CMK (cell line): ENCODE results near the gene TPSAB1.
"Not testable (repeated sequence)": the region's sequence is repeated elsewhere in the genome, so short reads cannot be mapped to it uniquely, and the experiment has no call there.

Experiments
- DNase-seq: peaks from one replicate; pipeline ENCODE4 v3.0.0-alpha.2; 2010; ENCODE audit warnings: low read depth

TPSAB1 gene

DNA sequence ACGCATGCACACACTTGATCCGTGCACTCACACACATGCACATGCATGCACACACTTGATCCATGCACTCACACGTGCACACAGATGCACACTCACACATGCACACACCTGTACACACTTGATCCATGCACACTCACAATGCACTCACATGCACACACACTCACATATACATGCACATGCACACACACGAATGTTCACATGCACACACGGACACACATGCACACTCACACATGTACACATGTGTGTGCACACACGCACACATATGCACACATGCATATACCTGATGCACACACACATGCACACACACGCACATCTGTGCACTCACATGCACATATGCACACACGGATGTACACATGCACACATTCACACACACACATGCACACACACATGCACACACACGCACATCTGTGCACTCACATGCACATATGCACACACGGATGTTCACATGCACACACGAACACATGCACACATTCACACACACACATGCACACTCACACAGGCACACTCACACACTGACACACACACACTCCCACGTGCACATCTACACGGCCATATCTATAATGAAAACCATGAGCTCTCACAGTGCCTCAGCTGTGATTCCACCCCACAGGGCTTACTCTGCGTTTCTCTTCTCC, 7.5 kb downstream of the TPSAB1 start:
- DNase-seq = not testable (repeated sequence)

DNA sequence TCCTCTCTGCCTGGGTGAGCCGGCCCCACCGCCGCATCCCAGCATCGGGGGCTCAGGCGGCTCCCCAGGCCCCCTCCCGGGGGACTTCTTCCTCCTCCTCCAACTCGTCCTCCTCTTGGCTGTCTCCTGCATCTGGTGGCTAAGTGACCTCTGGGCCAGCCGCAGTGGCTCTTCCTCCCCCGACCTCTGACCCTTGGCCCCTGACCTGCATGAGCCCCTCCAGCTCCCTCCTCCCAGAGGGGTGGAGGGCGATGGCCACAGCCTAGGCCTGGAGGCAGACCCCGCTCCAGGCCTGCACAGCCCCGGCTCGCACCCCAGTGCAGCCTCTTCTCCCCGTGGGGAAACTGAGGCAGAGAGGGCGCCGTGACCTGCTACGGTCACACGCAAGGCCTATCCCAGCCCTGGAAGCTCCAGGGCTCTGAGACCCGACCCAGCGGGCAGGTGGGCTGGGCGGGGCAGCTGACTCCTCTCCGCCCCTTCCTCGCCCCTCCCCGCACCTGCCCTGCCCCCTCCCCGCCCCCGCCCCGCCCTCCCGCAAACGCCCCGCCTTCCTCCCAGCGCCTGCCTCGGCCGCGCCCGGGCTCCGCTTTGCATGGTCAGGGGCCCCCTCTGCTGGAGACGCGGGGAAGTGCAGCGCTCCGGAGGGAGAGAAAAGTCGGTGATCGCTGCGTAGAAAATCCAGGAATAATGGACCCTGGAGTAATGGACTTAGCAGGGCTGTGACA, 8.7 kb downstream of the TPSAB1 start:
- not testable (repeated sequence) for DNase-seq

DNA sequence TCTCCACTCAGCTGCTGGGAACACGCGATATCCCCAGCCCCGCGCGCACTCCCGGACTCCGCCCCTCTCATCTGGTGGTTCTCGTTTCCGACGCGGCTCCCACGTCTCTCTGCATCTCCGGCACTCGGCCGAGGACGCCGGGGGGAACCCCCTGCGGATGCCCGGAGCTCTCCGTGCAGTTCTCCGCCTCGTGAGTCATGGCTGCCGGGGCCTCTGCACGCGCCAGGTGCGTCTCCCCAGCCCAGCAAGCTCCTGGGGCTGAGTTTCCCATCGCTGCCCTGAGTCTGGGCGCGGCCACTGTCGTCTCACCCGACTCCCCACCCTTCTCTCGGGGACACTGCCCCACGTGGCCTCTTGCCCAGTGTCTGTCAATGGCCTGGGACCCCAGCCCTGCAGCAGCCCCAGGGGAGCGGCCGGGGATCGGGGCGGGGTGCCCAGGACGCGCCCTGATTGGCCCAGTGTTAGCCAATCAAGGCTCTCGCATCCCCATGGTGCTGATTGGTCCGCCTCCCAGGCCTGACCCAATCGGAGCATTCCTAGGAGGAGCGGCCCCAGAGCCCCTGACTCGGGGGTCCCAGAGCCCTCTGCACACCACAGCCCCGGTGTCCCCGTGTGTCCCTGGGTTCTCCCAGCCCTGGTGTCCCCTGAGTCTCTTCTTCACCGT, 13.3 kb downstream of the TPSAB1 start:
- DNase-seq = not testable (repeated sequence)

DNA sequence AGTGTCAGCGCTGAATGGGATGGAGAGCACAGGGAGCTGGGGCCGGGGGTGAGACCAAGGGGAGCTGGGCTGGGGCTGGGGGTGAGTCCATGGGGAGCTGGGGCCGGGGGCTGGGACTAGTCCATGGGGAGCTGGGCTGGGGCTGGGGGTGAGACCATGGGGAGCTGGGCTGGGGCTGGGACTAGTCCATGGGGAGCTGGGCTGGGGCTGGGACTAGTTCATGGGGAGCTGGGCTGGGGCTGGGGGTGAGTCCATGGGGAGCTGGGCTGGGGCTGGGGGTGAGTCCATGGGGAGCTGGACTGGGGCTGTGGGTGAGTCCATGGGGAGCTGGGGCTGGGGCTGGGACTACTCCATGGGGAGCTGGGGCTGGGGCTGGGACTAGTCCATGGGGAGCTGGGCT, 14.3 kb downstream of the TPSAB1 start:
- DNase-seq = not testable (repeated sequence)

DNA sequence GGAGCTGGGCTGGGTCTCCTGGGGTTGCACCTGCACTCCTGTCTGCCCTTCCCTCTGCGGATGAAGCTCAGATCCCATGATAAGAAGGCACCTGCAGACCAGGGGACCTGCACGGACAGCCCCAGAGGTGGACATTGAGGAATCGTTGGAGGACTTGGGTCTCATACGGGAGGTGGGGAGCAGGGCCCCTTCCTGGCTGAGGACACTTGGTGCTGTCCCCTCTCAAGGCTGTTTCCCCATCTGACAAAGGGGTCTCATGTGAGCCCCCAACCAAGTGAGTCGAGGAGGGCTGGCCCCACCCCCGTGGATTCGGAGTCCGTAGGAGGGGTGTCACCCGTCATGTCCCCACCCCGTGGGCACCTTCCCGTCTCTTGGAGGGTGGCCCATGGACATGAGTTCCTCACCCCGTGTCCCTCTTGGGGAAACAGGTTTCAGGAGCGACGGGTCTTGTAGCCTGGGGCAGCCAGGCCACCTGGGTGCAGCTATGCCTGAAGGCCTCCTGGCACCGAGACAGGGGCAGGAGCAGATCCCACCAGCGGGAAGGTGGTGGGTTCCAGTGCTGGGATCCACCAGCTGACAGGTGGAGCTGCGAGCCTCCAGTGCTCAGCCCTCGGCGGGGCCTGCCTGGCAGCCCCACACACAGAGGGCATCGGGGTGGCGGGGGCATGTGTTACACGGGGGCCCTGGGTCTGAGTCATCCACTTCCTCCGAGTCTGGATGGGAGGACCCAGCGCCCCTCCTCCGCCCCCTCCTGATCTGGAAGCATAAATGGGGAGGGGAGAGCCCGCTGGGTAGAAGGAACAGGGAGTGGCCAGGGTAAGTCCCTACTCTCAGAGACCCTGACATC, 15.0 kb downstream of the TPSAB1 start, which contains the start of gene TPSD1:
Gene TPSD1 (plus strand): TSS at position 794 of the 847 bp plus-strand sequence. CDS start 212 bp downstream, outside the sequence.
- DNase-seq = not testable (repeated sequence)

DNA sequence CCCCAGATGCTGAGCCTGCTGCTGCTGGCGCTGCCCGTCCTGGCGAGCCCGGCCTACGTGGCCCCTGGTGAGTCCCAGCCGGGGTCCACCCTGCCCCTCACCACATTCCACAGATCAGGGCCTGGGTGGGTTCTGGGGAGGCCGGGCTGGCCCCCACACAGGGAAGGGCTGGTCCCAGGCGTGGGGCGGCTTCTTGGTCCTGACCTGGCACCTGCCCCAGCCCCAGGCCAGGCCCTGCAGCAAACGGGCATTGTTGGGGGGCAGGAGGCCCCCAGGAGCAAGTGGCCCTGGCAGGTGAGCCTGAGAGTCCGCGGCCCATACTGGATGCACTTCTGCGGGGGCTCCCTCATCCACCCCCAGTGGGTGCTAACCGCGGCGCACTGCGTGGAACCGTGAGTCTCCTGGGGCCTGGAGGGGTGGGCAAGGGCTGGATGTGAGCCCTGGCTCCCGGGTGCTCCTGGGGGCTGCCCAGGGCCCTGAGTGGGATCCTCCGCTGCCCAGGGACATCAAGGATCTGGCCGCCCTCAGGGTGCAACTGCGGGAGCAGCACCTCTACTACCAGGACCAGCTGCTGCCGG, 15.9 kb downstream of the TPSAB1 start:
- not testable (repeated sequence) for DNase-seq

DNA sequence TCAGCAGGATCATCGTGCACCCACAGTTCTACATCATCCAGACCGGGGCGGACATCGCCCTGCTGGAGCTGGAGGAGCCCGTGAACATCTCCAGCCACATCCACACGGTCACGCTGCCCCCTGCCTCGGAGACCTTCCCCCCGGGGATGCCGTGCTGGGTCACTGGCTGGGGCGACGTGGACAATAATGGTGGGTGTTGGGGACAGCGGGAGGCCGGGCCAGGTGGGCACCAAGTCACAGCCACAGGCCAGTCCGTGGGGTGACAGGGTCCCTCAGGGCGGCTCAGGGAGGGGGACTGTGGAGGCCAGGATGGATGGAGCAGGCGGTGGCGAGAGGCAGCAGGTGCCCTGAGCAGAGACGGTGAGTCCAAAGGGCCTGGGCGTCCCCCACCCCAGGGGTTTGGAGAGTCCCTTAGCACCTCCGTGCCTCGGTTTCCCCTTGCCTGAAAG, 16.4 kb downstream of the TPSAB1 start:
- DNase-seq = no peak

DNA sequence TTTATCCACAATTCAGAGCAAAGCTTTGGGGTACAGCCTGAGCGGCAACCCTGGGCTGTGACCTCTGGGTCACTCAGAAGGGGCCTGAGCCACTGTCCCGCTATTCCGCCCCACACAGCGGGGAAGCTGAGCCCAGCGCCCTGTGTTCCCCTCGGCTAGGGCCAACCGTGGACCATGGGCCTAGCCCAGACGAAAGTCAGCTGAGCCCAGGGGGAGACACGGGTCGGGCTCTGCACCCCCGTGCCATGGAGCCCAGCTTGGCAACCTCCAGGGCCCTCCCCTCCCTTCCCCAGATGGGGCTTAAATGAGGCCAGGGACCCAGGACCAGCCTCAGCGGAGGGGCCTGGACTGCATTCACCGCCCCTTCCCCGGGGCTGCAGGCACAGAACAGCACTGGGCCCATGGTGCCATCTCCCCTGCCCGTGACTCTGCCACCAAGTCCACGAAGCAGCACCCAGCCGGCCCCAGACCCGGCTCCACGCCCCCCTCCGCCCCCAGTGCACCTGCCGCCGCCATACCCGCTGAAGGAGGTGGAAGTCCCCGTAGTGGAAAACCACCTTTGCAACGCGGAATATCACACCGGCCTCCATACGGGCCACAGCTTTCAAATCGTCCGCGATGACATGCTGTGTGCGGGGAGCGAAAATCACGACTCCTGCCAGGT, 17.2 kb downstream of the TPSAB1 start:
- no peak for DNase-seq

DNA sequence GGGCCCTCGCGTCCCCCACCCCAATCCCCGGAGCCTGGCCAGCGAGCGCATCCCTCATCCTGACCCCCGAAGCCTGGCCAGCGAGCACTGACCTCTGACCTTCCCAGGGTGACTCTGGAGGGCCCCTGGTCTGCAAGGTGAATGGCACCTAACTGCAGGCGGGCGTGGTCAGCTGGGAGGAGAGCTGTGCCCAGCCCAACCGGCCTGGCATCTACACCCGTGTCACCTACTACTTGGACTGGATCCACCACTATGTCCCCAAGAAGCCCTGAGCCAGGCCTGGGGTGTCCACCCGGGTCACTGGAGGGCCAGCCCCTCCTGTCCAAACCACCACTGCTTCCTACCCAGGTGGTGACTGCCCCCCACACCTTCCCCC, 17.7 kb downstream of the TPSAB1 start:
- DNase-seq = no peak

DNA sequence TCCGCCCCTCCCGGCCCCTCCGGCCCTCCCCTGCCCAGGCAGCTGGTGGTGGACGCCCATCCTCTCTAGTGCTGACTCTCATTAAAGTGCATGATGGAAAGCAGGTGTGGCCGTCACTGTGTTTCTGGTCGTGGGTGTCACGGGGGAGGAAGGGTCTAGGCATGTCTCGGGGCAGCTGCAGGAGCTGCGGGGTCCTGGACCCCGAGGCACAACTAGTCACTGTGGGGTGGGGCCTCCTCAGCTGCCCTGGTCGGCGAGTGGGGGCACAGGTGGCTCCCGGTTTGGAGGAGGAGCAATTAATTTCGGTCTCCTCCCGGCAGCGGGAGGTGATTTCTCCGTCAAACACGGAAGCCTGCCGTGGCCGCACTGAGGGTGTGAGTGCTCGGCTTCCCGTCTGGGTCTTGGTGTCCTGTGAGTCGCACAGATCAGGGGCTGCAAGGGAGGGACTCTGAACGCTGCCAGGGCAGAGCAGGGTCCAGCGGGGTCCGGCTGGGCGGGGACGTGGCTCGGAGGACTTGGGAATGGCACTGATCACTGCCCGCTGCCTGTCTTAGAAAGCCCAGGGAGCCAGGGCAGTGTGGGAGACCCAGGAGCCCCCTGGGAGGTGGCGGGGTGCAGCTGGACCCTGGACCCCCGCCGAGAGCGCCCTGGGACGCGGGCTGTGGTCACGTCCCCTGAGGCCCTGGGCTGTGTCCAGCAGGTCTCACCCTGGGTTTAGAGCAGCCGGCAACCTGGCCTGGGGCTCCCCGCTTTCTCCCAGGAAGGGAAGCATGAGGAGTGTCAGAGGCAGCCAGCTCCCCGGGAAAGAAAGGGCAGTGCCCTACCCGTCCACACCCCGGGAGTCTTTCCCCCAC, 18.6 kb downstream of the TPSAB1 start:
- DNase-seq = no peak

DNA sequence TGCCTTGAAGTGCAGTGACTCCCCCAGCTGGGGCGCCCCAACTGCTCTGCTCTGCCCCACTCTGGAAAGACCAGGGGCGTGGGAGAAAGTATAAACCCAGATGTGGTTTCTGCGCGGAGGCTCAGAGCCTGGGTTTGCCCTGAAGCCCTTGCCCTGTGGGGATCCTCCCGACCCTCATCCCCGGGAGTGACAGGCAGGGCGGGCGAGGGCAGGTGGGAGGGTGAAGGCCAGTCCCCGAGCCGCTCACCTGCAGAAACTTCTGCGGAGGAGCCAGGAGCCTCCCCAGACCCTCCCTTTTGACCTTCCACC, 19.2 kb downstream of the TPSAB1 start:
- no peak for DNase-seq

DNA sequence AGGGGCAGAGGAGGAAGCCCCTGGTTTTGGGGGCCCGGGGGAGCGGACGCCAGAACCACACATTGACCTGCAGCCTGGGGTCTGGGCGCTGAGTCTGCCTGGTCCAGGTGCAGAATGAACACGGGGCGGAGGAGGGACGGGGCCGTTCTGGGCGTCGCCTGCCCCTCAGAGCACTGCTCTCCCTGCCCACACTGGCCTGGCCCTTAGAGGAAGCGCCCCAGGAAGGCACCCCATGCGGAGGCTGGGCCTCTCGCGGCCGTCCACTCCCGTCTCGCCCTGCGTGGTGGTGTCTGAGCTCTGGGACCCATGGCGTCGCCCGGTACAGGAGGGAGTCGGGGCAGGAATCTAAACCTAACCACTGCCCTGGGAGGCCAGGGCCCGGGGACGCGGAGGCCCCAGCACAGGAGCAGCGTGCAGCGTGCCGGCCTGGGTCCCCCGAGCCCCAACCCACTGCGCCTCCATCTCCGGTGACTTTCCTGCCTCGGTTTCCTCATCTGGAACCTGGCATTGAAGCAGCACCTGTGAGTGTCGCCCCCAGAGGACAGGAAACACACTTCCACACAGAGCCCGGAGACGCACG, 19.7 kb downstream of the TPSAB1 start:
- no peak for DNase-seq

DNA sequence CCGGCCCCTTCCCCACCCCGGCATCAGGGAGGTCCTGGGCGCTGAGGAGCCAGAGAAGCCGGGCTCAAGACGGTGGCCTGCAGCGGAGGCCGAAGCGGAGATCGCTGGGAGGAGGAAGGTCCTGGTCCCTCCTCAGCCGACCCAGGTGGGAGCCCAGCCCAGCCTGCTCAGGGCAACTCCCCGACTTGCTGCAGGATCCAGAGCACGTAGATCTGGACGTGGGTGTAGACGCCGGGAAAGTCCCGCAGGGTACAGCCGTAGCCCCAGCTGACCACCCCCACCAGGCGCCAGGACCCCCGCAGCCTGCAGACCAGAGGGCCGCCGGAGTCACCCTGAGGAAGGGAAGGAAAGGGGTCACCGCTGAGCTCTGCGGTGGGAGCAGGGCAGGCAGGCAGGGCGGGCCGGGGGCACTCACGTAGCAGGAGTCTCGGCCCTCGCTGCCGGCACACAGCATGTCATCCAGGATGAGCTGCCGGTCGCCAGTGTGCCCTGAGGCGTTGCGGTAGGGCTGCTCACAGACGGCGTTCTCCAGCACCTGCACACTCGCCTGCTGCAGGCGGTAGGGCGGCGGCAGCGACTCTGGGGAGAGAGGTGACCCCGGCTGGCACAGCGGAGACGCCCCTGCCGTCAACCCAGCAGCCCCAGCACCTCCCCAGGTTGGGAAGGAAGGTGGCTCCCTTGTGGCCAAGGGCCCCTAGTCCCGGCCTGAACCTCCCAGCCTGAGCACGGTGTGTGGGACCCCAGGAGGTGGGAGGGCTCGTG, 20.8 kb downstream of the TPSAB1 start:
- no peak for DNase-seq

DNA sequence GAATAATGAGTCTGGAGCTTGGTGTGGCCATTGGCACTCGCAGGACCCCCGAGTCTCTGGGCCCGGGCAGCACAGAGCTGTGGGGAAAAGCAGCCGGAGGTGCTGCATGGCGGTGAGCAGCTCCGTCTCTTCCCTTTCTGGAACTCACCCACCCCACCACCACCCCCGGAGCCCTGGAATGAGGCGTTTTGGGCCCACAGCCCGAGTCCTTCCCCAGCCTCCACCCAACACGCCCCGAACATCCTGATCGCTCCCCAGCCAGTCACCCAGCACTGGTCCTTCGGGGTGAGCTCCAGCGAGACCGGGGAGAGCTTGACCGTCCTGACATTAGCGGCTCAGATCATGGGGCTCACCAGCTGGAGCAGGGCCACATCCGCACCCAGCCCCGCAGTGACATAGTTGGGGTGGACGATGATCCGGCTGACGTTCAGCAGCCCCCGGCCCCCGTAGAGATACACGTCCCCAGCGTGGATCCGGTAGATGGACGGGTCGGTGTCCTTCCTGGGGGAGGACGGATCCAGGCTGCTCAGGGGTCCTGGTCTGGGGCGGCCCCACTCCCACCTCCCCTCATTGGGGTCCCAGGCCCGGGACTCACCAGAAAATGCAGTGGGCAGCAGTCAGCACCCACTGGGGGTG, 21.8 kb downstream of the TPSAB1 start:
- no peak for DNase-seq

DNA sequence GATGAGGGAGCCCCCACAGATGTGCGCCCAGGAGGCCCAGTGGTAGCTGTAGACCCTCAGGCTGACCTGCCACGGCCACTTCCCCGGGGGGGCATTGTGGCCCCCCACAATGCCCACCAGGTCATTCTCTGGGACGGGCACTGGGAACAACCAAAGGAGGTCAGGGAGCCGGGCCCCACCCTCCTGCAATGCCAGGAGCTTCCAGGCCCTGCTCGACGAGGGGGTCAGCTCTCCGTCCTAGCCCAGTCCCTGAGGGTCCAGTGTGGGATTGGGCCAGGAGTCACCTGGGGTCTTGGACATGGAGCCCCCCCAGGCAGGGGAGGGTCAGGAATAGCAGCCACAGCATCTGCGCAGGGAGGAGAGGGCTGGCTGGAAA, 22.3 kb downstream of the TPSAB1 start:
- no peak for DNase-seq

DNA sequence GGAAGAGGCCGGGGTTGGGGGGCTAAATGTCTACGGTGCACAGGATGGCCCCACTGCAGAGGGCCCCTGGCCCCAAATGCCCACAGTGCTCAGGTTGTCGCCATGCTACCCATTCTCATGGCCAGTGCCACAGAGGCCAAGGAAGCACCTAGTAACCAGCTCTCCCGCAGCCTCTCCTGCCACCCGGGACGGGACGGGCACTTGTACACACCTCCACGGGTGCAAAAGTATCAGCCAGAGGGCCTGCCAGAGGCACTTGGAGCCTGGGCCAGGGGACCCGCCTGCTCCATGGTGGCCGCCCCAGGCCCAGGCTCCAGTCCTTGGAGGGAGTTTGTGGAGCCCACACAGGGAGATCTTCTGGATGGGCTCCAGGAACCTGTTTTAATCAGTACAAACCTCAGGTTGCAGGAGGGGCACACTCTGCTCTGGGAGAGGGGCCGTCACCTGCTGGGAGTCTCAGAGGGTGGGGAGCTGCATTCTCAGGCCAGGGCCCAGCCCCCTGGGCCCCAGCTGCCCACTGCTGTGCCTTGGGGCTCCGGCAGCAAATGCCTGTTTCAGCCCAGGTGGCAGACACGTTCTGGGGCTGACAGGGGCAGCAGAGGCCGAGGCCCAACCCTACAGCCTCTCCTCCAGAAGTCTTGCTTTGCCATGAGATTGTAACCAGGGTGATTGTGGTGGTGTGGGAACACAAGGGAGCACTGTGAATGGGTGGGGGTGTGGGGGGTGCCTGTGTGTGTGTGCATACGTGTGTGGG, 23.3 kb downstream of the TPSAB1 start:
- DNase-seq = no peak

DNA sequence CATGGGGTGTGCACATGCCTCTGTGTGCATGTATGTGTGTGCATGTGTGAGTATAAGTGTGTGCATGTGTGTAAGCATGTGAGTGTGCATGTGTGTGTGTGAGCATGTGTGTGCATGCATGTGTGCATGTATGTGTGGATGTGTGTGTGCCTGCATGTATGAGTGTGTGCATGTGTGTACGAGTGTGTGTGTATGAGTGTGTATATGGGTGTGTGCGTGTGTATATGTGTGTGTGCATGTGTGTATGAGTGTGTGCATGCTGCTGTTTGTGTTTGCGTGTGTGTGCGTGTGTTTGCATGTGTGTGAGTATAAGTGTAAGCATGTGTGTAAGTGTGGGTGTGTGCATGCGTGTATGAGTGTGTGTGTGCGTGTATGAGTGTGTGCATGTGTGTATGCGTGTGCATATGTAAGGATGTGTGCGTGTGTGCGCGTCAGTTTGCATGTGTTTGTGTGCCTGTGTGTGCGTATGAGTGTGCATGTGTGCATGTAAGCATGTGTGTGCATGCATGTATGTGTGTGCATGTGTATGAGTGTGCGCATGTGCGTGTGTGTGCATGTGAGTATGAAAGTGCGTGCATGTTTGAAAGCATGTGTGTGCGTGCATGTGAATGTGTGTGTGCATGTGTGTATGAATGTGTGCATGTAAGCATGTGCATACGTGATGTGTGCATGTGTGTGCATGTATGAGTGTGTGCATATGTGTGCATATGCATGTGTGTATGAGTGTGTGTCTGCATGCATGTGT, 24.0 kb downstream of the TPSAB1 start:
- DNase-seq = no peak
